Ecto neural progenitor cell (in vitro differentiated cells): ENCODE measurements around the gene ZNF275.
"Not testable (repeated sequence)": the region's sequence is repeated elsewhere in the genome, so short reads cannot be mapped to it uniquely, and the experiment has no call there.

Experiments
- DNase-seq: peaks from one replicate; pipeline ENCODE4 v3.0.0-alpha.2; 2018; ENCODE audit warnings: low spot score

ZNF275 gene

GRCh38 chrX:153361781-153362397 lies 27.9 kb downstream of the ZNF275 start:
- DNase-seq = no peak

- DNase-seq = no peak
Observed at GRCh38 chrX:153365670-153366069, 31.7 kb downstream of the ZNF275 start.

- no peak for DNase-seq
Observed at GRCh38 chrX:153366119-153366518, 32.2 kb downstream of the ZNF275 start.

GRCh38 chrX:153366878-153367538 lies 33.1 kb downstream of the ZNF275 start:
- no peak for DNase-seq

- DNase-seq = no peak
Observed at GRCh38 chrX:153370293-153371055, 36.5 kb downstream of the ZNF275 start.

GRCh38 chrX:153371256-153371655 lies 37.3 kb downstream of the ZNF275 start:
- DNase-seq = no peak

GRCh38 chrX:153372949-153373348 lies 39.0 kb downstream of the ZNF275 start:
- DNase-seq = no peak

- no peak for DNase-seq
Observed at GRCh38 chrX:153374426-153374825, 40.5 kb downstream of the ZNF275 start.

GRCh38 chrX:153375571-153375970 lies 41.6 kb downstream of the ZNF275 start:
- DNase-seq = no peak

- no peak for DNase-seq
Observed at GRCh38 chrX:153377727-153378126, 43.8 kb downstream of the ZNF275 start.

GRCh38 chrX:153378607-153379006 lies 44.7 kb downstream of the ZNF275 start:
- no peak for DNase-seq

GRCh38 chrX:153379508-153379907 lies 45.6 kb downstream of the ZNF275 start:
- DNase-seq = no peak

GRCh38 chrX:153379971-153380581 lies 46.1 kb downstream of the ZNF275 start:
- no peak for DNase-seq

GRCh38 chrX:153380691-153381090 lies 46.7 kb downstream of the ZNF275 start:
- no peak for DNase-seq

GRCh38 chrX:153381684-153382532 lies 48.0 kb downstream of the ZNF275 start:
- DNase-seq = no peak

- DNase-seq = no peak
Observed at GRCh38 chrX:153382563-153383482, 48.9 kb downstream of the ZNF275 start.

GRCh38 chrX:153384390-153384789 lies 50.4 kb downstream of the ZNF275 start:
- no peak for DNase-seq

- not testable (repeated sequence) for DNase-seq
Observed at GRCh38 chrX:153384973-153385372, 51.0 kb downstream of the ZNF275 start.

- no peak for DNase-seq
Observed at GRCh38 chrX:153386097-153386496, 52.1 kb downstream of the ZNF275 start.

GRCh38 chrX:153387345-153387744 lies 53.4 kb downstream of the ZNF275 start:
- DNase-seq = no peak
